22Rv1 (cell line): ENCODE results near the gene MBP.

Experiments
- CTCF ChIP-seq: fragments of 450-650 bp; IDR thresholded peaks from 2 replicates; pipeline ENCODE4 v1.5.1; 2017; ENCODE audit warnings: mild to moderate bottlenecking
- ZFX ChIP-seq: fragments of 450-650 bp; IDR thresholded peaks from 2 replicates; pipeline ENCODE4 v1.6.1; 2017; ENCODE audit warnings: antibody characterized with exemption, borderline replicate concordance

GRCh38 chr18:77001041-77001440, 131.5 kb downstream of the MBP start:
- TF ChIP-seq CTCF (no peak), ZFX (no peak)
